Activated CD4-positive, CD25-positive, alpha-beta regulatory T cell treated with anti-CD3 and anti-CD28 coated beads, Interleukin-2, amount 50 U/mL, for 24 hours (primary cell): ENCODE results near the gene LSM3.
A peak's percentile ranks its signal among the peaks of the same experiment; 100 is the strongest.

Experiments
- ATAC-seq, 2 donors: fragments of 150-1000 bp; cut with Tn5 transposase; one replicate each; pipeline ENCODE4 v1.10.0; 2021; ENCODE audit warnings: mild to moderate bottlenecking in 1 of 2, moderate library complexity in 1 of 2

The LSM3 gene

GRCh38 chr3:14143271-14144225 is 35.1 kb upstream of the LSM3 start:
- no peak for ATAC-seq

GRCh38 chr3:14144423-14145075 is 34.1 kb upstream of the LSM3 start:
- ATAC-seq: peak; percentile 83 to 84

GRCh38 chr3:14145236-14145635 is 33.4 kb upstream of the LSM3 start:
- no peak for ATAC-seq

GRCh38 chr3:14145670-14146380 is 32.8 kb upstream of the LSM3 start:
- no peak for ATAC-seq

GRCh38 chr3:14146381-14147065 is 32.1 kb upstream of the LSM3 start:
- no peak for ATAC-seq

GRCh38 chr3:14147066-14147435 is 31.6 kb upstream of the LSM3 start:
- ATAC-seq: no peak

GRCh38 chr3:14147617-14148016 is 31.0 kb upstream of the LSM3 start:
- no peak for ATAC-seq

- ATAC-seq: no peak
These were observed 30.3 kb upstream of the LSM3 start for GRCh38 chr3:14148041-14148985.

- ATAC-seq: no peak
These were observed 28.5 kb upstream of the LSM3 start for GRCh38 chr3:14150078-14150477.

- no peak for ATAC-seq
These were observed 28.0 kb upstream of the LSM3 start for GRCh38 chr3:14150491-14151230.

GRCh38 chr3:14151471-14152083 is 27.0 kb upstream of the LSM3 start:
- no peak for ATAC-seq

GRCh38 chr3:14152233-14152962 is 26.2 kb upstream of the LSM3 start:
- no peak for ATAC-seq

GRCh38 chr3:14152963-14153355 is 25.7 kb upstream of the LSM3 start:
- ATAC-seq: no peak

GRCh38 chr3:14153663-14154062 is 25.0 kb upstream of the LSM3 start:
- no peak for ATAC-seq

GRCh38 chr3:14154276-14154675 is 24.3 kb upstream of the LSM3 start:
- ATAC-seq: no peak

GRCh38 chr3:14154895-14155440 is 23.6 kb upstream of the LSM3 start:
- ATAC-seq: no peak

GRCh38 chr3:14156201-14156600 is 22.4 kb upstream of the LSM3 start:
- no peak for ATAC-seq

GRCh38 chr3:14156843-14157561 is 21.6 kb upstream of the LSM3 start:
- ATAC-seq: no peak

GRCh38 chr3:14157951-14158350 is 20.7 kb upstream of the LSM3 start:
- no peak for ATAC-seq
